Caco-2 (cell line): ENCODE data around the gene MT1HL1. TPM values are rescaled to one million over a fixed set of nuclear protein-coding genes. Genes with fewer than 3 reads are reported as not detected.
"Not testable (repeated sequence)": the region's sequence is repeated elsewhere in the genome, so short reads cannot be mapped to it uniquely, and the experiment has no call there.

ENCODE experiments used
- BruUV-seq: library from RNA; stranded (reverse); fragments of 400-500 nt; replicated peaks from 2 replicates; lab custom pipeline; 2021; lab: Mats Ljungman, UMichigan
- CTCF ChIA-PET: fragments of 300-600 bp; sonication (Branson Sonifier 250); formaldehyde crosslinking; loops from one replicate; lab custom pipeline; 2022; ENCODE audit warnings: antibody characterized with exemption; lab: Charles Lee
- POLR2A ChIA-PET: fragments of 300-600 bp; sonication (Branson Sonifier 250); formaldehyde crosslinking; loops from one replicate; lab custom pipeline; 2022; ENCODE audit warnings: antibody characterized with exemption; lab: Charles Lee
- DNase-seq, 2 experiments: peaks; one replicate each; pipeline versions ENCODE4 v3.0.0 to v3.0.0-alpha.2; 2020 to 2022
- H3K27me3 ChIP-seq: replicated peaks from 2 replicates; pipeline ENCODE4 v1.6.0; 2011; ENCODE audit warnings: low read length; ENCODE audit not compliant: control insufficient read depth, insufficient read depth
- H3K36me3 ChIP-seq: 2 replicates; pipeline ENCODE4 v1.5.1; 2011; ENCODE audit warnings: low read length; ENCODE audit not compliant: control insufficient read depth, insufficient read depth
- H3K4me1 ChIP-seq: fragments of 250-450 bp; sonication (Bioruptor Pico); 2 replicates; pipeline ENCODE4 v1.5.1; 2020; ENCODE audit warnings: mild to moderate bottlenecking
- H3K4me3 ChIP-seq: 2 replicates; pipeline ENCODE4 v1.5.1; 2011; ENCODE audit warnings: low read depth, mild to moderate bottlenecking, control low read depth, low read length
- H3K9me3 ChIP-seq: fragments of 250-450 bp; sonication (Bioruptor Pico); 2 replicates; pipeline ENCODE4 v1.5.1; 2020; ENCODE audit warnings: mild to moderate bottlenecking, moderate library complexity
- H3K27ac Mint-ChIP-seq: one replicate; pipeline ENCODE4 v1.8.0; 2022; ENCODE audit warnings: mixed read lengths; ENCODE audit not compliant: unreplicated experiment
- H3K27me3 Mint-ChIP-seq: one replicate; pipeline ENCODE4 v1.8.0; 2022; ENCODE audit warnings: mixed read lengths; ENCODE audit not compliant: insufficient read depth, unreplicated experiment
- H3K36me3 Mint-ChIP-seq: one replicate; pipeline ENCODE4 v1.8.0; 2022; ENCODE audit warnings: mild to moderate bottlenecking, mixed read lengths; ENCODE audit not compliant: insufficient read depth, unreplicated experiment
- H3K4me1 Mint-ChIP-seq: one replicate; pipeline ENCODE4 v1.8.0; 2022; ENCODE audit warnings: low read depth, mixed read lengths; ENCODE audit not compliant: unreplicated experiment
- H3K4me3 Mint-ChIP-seq: one replicate; pipeline ENCODE4 v1.8.0; 2022; ENCODE audit warnings: mild to moderate bottlenecking, moderate library complexity, mixed read lengths; ENCODE audit not compliant: unreplicated experiment
- H3K9me3 Mint-ChIP-seq: one replicate; pipeline ENCODE4 v1.8.0; 2022; ENCODE audit warnings: mixed read lengths; ENCODE audit not compliant: unreplicated experiment
- intact Hi-C: fragments of 100-400 bp; cut with micrococcal nuclease; formaldehyde crosslinking; loops from one replicate; pipeline ENCODE4 v1.10.0; 2022; ENCODE audit not compliant: unreplicated experiment
- total RNA-seq: library from RNA; stranded (reverse); gene quantifications from 2 replicates; pipeline ENCODE4 v1.2.3, GENCODE V29; 2022
- TF ChIP-seq, protein P1 (sequence below), 2 experiments: fragments of 200-600 bp in 1 of 2; IDR thresholded peaks; 1 replicate in 1 of 2; 2 replicates in 1 of 2; pipeline versions ENCODE4 v1.5.1 to v1.8.0; 2011 to 2022; ENCODE audit warnings: antibody characterized with exemption in 1 of 2, control low read depth in 1 of 2, inconsistent platforms in 1 of 2, low read depth in 1 of 2, low read length in 1 of 2, mild to moderate bottlenecking in 1 of 2, moderate library complexity in 1 of 2; ENCODE audit not compliant: insufficient read depth in 1 of 2, severe bottlenecking in 1 of 2, unreplicated experiment in 1 of 2

Gene MT1HL1
- total RNA-seq, 1 experiment from 2014 or later, result not detected

DNA sequence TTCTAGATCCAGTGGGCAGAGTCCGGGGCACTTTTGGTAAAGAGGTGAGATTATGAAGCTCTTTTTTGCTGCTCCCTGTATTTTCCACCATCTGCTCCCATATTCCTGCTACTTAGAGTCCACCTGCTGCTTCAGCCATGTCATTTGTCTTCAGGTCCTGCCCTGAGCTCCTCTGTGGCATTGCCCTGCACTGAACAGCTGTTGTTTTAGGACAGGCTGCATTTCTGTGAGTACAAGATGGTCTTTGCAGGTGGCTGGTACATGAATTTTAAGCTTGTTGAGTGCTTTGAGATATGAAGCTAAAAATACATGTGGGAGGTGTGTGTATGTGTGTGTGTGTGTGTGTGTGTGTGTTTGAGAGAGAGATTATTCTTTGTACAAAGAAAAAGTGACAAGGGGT, 21.9 kb downstream of the MT1HL1 start:
- H3K27ac Mint-ChIP-seq, result no peak overlapping the region
- H3K27me3 ChIP-seq, result no peaks in the 10 kb centered on the region
- no peaks in the 10 kb centered on the region for H3K36me3 Mint-ChIP-seq
- CTCF ChIA-PET, result no interaction called here
- POLR2A ChIA-PET, result no interaction called here
- no peaks in the 10 kb centered on the region for H3K4me1 Mint-ChIP-seq
- peaks cover 26% of the 10 kb centered on the region for H3K27me3 Mint-ChIP-seq
- no peaks in the 10 kb centered on the region for H3K36me3 ChIP-seq
- H3K9me3 Mint-ChIP-seq, result no peaks in the 10 kb centered on the region
- no TSS peak for BruUV-seq
- H3K4me1 ChIP-seq, result no peaks in the 10 kb centered on the region
- intact Hi-C loops, result no loop called here
- no peak overlapping the region for H3K4me3 Mint-ChIP-seq
- no peaks in the 10 kb centered on the region; the same call in 1 of the 2 replicates for H3K9me3 ChIP-seq
- TF ChIP-seq, protein P1, sequence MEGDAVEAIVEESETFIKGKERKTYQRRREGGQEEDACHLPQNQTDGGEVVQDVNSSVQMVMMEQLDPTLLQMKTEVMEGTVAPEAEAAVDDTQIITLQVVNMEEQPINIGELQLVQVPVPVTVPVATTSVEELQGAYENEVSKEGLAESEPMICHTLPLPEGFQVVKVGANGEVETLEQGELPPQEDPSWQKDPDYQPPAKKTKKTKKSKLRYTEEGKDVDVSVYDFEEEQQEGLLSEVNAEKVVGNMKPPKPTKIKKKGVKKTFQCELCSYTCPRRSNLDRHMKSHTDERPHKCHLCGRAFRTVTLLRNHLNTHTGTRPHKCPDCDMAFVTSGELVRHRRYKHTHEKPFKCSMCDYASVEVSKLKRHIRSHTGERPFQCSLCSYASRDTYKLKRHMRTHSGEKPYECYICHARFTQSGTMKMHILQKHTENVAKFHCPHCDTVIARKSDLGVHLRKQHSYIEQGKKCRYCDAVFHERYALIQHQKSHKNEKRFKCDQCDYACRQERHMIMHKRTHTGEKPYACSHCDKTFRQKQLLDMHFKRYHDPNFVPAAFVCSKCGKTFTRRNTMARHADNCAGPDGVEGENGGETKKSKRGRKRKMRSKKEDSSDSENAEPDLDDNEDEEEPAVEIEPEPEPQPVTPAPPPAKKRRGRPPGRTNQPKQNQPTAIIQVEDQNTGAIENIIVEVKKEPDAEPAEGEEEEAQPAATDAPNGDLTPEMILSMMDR (IDR thresholded peaks at IDR 0.05; ENCODE audit: insufficient read depth in 1 of 2, low read depth in 1 of 2, low read length in 1 of 2, severe bottlenecking in 1 of 2, unreplicated experiment in 1 of 2), result no peak
- no peak overlapping the region for H3K4me3 ChIP-seq
- DNase-seq, result no peak

DNA sequence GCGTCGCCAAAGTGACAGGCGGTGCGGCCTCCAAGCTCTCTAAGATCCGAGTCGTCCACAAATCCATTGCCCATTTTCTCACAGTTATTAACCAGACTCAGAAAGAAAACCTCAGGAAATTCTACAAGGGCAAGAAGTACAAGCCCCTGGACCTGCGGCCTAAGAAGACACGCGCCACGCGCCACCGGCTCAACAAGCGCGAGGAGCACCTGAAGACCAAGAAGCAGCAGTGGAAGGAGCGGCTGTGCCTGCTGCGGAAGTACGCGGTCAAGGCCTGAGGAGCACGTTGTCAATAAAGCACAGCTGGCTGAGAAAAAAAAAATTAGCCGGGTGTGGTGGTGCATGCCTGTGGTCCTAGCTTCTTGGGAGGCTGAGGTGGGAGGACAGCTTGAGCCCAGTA, 22.8 kb downstream of the MT1HL1 start:
- H3K36me3 Mint-ChIP-seq, H3K9me3 Mint-ChIP-seq, CTCF ChIA-PET, H3K9me3 ChIP-seq, H3K27me3 ChIP-seq, H3K4me1 Mint-ChIP-seq, H3K4me1 ChIP-seq, BruUV-seq, DNase-seq, H3K4me3 ChIP-seq, POLR2A ChIA-PET, intact Hi-C loops, H3K27ac Mint-ChIP-seq, H3K36me3 ChIP-seq, H3K4me3 Mint-ChIP-seq: not testable (repeated sequence)
- peaks cover 24% of the 10 kb centered on the region for H3K27me3 Mint-ChIP-seq

GRCh38 chr1:236980673-236981072, 23.6 kb downstream of the MT1HL1 start:
- TF ChIP-seq, protein P1 (IDR thresholded peaks at IDR 0.05; ENCODE audit: insufficient read depth in 1 of 2, low read depth in 1 of 2, low read length in 1 of 2, severe bottlenecking in 1 of 2, unreplicated experiment in 1 of 2), result no peak
- BruUV-seq, result no TSS peak
- Histone ChIP-seq H3K4me3 (no peak overlapping the region), H3K4me1 (no peaks in the 10 kb centered on the region), H3K27me3 (no peaks in the 10 kb centered on the region), H3K9me3 (no peaks in the 10 kb centered on the region), H3K36me3 (no peaks in the 10 kb centered on the region)
- Mint-ChIP-seq H3K27me3 (peaks cover 20% of the 10 kb centered on the region), H3K27ac (no peak overlapping the region), H3K36me3 (no peaks in the 10 kb centered on the region), H3K9me3 (peaks cover 8% of the 10 kb centered on the region), H3K4me3 (no peak overlapping the region), H3K4me1 (no peaks in the 10 kb centered on the region)
- DNase-seq, result no peak
- POLR2A ChIA-PET, result no interaction called here
- intact Hi-C loops, result no loop called here
- CTCF ChIA-PET, result no interaction called here
